HuH-7.5 (cell line): ENCODE results near the gene NAP1L4.

Experiments
- DNase-seq: peaks from one replicate; pipeline ENCODE4 v3.0.0; 2011; ENCODE audit warnings: low spot score

Gene NAP1L4

DNA sequence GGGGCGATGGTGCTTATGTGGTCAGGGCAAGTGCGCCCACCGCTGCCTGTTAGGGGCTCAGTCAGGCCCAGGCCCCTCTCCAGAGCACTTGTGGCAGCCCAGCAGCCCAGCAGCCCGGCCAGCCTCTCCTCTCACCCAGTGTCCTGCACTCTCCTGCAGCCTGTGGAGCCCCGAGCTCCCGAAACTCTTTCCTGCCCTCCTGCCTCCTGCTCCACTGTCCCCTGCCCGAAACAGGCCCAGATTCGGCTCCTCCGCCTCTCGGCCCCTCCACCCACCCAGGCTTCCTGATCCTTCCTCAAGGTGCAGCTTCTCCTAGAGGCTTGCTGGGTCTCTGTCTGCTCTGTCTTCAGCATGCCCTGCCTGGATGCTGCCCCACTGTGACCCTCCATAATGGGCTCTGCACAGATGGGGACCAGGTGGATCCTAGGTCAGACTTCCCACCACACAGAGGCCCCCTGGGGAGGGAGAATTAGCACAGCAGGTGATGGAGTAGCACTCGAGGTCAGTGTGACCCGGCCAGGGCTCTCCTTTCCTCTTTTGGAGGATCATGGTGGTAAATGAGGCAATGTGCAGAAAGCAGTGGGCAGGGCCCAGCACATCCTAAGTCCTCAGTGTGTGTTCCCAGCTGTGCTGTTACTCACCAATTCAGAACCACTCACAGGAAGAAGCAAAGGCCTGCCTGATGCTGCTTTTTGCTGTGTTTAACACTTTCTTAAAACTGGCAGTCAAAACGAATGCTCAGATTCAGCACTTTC lies 18.6 kb upstream of the NAP1L4 start:
- DNase-seq = no peak

DNA sequence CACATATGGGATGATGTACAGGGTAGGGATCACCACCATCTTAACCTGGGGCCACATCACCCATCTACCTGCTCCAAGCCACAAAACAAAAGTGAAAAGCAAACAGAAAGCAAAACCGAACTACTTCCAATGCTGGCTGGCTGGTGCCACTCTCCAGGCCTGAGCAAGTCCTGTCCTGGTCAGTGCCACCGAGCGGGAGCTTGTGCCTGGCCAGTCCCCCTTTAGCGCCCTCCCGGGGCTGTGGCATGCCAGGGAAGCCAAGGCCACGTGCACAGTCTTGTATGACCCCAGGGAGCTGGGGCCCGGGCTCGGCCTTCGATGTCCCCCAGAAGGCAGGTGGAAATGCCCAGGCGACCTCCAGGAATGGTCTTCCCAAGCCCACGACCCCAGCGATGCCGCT lies 17.9 kb upstream of the NAP1L4 start:
- DNase-seq = no peak

DNA sequence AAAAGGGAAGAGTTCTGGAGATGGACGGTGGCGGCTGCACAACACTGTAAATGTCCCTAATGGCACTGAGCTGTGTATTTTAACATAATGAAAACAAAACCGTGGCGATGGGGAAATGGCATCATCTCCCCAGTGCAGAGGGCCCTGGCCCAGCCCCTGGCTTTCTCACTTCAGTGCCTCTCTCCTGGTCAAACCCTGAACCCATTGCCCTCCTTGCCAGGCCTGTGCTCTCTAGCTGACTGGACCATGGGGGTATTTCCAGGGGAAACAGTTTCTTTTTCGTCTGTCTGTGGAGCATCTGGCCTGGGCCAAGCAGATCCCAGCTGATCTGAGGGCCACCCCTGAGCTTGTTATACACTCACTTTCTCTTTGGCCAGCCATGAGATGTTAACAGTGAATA lies 17.4 kb upstream of the NAP1L4 start:
- no peak for DNase-seq

DNA sequence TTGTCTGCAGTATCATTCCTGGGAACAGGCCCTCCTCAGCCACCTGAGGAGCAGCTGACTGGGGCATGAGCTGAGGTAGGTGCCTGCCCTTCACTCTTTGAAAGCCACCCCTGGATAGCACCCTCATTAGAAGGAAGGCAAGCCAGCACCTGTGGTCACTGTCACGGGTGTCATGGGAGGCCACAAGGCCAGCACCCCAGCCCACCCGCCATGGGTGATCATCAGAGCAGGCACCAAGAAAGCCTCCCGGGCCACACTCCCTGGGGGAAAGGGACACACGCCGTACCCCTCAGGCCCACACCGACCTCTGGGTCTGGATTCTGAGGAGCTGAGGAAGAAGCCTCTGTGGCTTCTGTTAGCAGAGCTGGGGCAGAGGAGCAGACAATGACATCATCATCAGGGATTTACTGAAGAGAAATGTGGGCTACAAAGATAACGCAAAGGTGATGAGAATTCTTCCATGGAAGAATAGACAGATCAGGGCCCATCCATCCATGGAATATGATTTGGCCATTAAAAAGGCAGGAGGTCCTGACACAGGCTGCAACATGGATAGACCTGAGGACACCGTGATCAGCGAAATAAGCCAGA lies 16.7 kb upstream of the NAP1L4 start:
- no peak for DNase-seq

DNA sequence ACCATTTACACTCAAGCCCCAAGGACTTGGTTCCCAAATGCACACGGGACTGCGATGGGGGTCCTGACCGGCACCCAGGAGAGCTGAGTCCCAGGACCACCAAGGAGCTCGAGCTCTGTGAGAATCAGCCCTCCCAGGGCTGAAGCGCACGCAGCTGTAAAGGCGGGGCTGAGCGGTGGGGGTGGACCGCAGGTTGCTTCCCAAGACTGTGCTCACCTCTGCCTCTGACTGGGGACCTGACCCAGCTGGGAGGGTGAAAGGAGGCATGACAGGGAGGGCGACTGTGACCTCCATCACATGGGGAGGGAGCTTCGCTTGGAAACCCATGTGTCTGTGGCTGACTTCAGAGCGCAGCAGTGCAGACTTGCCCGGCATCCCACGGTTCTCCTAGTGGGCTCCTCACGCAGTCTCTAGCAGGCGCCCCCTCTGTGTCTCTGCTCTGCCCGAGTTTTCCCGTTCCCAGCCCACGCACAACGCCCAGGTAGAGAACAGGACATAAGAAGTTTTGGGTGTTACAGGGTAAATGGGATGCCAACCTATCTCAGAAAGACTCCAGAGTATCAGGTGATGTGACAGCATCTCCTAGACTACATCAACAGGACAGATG lies 15.4 kb upstream of the NAP1L4 start:
- DNase-seq = no peak

DNA sequence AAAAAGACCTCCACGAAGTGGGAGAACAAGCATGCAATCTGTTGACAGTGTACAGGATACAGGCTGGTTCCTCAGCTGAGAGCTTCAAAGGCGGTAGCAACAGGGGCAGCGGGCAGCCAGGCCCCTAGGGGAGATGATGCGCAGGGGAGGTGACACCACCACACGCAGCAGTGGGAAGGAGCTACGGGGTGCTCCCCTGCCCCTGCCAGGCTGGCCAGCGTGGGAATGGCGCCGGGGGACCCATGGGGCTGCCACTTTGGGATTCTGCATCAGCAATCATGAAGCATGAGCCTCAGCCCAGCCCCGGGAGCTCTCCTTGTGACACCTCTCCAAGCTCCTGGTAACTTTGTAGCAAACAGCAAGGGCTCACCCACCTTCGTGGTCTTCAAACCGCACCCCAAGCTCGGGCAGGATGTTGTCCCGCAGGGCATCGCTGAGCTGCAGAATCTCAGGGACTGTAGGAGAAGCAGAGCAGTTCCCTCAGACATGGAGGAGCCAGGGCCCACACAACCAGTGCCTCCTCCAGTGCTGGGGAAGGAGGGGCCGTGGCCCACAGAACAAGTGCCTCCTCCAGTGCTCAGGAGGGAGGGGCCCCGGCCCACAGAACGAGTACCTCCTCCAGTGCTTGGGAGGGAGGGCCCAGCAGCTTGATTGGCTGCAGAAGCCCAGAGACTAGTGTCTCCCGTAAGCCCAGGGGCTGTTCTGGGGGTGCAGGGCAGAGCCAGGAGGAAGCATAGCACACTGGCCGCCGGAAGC lies 14.6 kb upstream of the NAP1L4 start:
- DNase-seq = no peak

DNA sequence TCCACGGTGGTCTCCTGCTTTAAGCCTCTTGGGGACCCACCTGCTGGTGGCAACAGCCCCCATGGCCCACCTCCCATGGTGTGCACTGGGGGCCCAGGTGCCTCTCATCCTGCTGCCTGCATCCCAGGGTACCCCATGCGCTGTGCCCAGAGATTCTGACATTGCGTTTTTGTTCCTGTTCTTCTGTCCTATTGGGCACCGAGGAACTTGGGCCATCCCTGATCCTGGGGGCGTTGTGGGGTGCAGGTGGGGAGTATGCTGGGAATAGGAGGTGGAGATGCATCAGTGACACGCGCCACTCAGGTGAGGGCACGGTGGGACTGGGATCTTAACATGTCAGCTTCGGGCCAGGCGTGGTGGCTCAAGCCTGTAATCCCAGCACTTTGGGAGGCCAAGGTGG lies 12.4 kb upstream of the NAP1L4 start:
- DNase-seq = no peak

DNA sequence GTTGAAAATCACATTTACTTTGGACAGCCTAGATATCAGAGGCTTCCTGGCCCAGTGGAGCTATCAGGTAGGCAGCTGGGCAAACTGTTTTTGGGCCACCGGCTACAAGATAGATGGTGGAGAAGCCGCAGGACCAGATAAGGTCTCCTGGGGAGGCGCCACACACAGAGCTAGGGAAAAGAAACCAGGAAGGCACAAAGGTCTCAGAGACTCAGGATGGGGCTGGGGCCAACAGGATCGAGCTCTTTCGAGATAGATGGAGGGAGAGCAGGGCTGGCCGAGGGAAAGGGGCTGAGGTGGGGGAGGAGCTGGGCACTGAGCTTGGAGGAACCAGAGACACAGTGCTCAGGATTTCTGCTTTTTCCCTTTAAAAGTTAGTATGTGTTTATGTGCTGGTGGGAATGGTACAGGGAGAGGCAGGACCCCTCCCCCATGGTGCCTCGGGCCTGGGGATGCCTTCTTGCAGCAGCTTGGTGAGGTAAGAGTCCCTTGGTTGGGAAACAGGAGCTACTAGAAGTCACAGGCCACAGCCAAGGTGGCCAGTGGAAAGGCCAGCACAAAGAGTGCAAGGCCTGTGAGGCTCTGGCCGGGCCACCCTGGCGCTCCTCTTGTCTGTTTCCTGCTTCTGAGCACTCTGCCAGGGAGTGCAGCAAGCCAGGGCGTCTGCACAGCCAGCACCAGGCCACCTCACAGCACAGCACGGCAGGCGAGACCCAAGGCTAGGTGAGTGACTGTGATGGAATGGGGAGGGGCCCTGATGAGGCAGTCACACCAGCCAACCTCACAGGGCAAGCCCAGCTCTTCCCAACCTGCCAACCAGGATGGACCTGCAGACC lies 11.5 kb upstream of the NAP1L4 start:
- DNase-seq = no peak

DNA sequence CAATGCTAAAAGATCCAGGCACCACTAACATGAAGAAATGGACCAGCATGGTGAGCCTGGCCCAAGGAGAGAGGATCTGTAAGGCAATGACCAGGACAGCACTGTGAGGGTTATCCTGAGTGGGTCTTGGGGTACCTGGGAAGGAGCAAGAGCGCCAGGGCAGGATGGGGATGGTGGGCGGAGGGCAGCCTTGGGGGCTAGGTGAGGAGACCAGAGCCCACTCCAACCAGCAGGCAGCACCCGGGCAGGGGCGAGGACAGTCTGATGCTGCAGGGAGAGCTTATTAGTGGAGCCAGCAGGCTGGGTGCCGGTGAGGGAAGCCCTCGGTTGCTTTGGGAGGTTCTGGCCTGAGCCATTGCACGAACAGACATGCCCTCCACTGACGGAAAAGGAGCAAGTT lies 10.7 kb upstream of the NAP1L4 start:
- no peak for DNase-seq

DNA sequence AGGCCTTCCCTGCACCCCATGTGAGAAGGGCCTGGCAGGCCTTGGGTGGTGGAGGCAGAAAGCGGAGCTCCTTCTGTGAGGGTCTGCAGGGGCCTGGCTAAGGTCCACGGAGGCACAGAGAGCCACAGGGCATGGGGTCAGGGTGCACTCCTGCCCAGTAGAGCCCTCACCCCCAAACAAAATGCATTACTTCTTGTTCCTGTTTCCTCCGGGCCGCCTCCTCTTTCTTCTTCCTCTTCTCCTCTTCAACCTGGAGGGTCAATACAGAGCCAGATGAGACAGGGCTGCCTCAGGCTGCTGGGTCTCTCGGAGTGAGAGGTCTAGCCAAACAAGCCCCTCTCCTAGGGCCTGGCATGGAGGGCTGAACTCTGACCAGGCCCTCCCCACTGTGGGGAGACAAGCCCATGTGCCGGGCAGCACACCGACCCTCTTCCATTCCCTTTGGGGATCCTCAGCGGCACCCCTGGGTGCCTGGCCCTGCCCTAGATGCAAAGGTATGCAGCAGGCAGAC lies 10.3 kb upstream of the NAP1L4 start:
- DNase-seq = no peak

DNA sequence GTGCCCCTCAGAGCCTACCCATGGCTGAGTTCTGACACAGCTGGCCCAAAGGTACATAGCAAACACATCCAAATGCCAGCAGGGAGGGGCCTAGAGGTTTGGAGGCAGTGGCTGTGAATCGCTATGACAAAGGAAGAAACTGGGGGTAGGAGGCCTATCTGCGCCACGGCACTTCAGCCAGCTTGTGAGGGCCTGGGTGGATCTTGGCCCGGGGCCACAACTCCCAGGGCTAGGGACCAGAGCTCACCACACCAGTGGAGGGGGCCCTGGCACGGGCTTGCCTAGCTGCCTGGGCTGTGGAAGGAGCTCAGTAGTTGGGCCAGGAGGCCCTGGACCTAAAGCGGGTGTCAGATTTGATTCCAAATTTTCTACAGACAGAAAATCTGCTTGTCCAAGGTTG lies 9.4 kb upstream of the NAP1L4 start:
- DNase-seq = no peak

DNA sequence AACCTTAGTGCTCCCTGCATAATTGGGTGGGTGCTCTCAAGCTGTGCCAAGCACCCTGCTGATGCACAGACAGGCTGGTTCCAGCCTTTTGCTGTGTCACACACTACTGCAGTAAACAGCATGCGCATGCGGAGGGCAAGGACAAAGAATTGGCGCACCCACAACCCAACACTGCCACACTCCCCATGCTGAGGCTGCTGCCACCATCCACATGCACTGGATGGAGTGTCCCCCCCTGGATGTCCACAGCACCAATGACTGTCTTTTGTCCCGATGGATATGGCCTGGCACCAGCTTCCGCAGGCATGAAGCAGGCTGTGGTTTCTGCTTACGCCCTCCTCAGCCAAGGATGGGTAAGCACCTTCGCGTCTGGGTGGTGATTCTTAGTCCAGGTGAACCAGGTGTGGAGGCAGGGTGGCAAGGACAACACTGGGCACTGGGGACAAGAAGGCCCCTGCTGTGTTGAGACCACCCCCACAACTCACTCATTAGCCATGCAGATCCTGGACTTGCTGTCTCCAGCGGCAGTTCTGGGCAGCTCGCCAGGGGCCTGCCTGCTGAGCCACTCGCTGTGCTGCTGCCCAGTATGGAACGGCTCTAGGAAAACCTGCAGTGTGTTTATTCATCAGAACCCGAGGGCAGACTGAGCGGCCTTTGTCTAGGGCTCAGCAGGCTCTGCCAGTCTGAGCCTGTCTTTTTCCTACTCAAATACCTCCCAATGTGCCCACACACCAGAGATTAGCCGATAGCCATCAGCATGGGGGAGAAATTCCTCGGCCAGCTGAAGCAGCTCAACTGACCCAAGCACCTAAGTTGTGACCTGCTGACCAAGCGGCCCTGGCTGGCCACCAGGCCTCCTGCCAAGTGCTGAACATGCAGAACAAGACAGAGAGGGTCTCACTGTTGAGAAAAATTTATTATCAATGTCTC lies 8.2 kb upstream of the NAP1L4 start:
- no peak for DNase-seq

DNA sequence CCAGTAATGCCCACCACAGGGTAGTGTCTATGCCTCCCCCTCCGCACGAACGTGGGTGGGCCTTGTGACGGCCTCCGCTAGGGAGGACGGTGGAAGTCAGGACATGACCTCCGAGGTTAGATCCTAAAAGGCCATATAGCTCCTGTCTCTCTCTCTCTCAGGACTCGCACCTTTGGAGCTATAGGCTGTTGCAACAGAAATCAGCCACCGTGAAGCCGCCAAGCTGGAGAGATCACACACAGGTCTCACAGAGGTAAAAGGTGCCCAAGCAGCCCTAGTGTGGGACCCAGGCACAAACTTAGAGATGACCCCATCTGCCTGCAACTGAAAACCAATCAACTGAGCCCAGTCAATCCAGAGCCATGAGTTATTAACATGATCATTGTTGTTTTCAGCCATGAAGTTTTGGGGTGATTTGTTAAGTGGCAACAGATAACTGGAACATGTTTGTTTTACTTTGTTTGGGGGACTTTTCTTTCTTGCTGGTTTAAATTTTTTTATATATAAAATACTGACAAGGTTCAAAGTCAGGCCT lies 7.4 kb upstream of the NAP1L4 start:
- DNase-seq = no peak

DNA sequence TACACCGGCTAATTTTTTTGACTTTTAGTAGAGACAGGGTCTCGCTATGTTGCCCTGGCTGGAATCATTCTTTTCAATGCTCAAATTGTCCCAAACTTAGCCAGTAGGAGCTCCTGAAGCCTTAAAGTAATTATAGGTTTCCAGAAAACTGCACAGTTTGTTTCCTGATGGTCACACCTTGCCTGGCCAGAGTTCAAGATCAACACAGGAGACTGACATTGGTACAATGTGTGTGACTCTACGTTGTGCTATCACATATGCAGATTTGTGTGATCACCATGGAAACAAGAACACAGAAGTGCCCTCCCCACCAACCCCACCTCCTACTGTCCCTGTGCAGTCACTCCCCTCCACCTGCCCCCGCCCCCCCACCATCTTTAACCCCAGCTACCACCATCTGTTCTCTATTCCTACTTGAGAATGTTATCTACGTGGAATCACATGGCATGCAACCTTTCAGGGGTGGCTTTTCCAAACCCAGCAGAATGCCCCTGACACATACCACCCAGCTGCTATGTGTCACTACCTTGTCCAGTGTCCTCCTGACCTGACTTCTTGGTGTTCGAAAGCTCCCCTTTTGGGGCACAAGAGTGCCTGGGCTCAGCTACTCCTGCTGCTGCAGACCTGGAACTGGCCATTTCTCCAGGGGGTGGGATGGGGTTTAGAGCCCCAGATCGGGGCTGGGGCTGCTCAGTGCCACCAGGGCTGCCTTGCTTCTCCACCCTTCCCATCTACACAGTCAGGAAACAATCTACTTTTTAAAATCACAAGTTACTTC lies 6.1 kb upstream of the NAP1L4 start:
- DNase-seq = no peak

DNA sequence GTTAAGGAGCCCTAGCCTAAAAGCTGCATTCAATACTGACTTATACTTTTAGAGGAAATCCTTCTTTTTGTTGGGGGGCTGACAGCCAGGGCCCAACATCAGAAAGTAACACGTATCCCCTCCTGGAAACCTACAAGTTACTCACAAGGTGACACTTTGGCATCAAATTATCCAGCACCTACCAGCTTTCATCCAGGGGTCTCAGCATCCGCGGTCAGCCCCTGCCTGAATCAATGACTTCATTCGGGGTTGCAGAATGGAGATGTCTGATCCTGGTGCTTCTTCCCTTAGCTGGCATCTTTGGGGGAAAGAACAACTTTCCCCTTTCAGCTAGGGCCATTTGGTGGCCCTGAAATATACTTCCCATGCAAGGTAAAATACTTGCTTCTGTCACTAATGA lies 5.3 kb upstream of the NAP1L4 start:
- DNase-seq = no peak

DNA sequence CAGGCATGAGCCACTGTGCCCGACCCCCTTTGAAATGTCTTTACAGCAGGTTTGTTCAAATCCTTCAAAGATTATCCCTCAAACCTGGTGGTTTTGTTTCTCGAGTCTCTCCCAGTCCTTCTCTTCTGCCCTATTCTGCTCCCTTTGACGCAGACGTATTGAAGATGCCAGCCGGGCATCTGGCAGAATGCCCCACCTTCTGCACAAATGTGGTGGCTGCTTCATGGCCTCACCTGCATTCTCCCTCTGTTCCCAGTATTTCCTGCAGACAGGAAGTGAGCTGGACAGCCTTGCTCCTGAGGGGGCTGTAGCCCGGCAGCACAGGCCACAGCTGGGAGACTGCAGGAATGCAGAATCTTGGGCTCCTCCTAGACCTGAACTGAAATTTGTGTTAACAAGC lies 4.8 kb upstream of the NAP1L4 start:
- no peak for DNase-seq

DNA sequence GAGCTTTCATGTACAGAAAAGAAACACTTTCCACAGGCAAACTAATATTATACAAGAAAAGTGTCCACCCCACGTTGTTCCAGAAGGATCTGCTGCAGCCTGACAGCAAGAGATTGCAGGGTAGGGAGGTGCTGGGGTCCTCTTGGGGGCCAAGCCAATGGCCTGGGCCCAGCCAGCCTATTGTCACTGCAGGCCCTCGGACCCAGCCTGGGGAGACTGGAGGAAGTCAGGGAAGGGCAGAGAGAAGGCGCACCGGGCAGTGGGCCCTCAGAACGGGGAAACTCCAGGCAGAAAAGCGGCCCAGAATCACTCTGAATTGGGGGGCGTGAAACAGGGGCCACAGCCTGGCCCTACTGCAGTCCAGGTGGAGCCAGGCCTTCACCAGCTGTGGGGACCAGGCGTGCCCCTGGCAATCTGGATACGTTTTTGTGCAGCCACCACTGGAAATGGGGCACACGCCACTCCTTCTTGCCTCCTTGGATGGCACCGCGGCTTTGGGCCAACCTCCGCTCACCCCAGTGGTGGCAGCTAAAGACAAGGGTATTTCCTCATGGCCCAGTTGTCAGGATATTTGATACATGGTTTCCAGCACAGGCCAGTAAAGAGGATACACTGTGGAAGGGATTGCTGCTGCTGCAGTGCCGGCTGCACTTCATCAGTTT lies 3.9 kb upstream of the NAP1L4 start:
- no peak for DNase-seq

DNA sequence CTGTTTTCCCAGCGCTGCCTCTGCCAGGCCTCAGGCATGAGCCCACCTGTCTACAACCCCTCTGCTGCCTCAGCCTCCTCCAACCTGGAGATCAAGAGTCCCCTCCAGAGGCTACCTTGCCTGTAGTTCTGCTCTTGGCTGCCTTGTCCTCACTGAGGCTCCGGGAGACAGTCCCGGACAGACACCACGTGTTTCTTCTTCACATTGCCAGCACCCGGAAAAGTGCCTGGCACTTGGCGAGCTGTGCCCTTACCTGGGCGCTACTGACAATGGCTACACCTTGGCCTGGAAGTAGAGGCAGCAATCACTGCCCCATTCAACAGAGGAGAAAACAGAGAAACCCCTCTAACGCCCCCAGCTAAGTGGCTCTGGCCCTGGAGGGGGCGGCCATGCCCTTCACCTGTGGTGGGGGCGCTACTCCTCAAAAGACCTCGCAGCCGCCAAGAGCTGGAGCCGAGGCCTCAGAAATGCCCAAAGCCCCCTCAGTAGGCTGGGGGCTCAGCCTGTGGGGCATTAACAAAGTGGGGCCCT lies 3.0 kb upstream of the NAP1L4 start:
- no peak for DNase-seq

DNA sequence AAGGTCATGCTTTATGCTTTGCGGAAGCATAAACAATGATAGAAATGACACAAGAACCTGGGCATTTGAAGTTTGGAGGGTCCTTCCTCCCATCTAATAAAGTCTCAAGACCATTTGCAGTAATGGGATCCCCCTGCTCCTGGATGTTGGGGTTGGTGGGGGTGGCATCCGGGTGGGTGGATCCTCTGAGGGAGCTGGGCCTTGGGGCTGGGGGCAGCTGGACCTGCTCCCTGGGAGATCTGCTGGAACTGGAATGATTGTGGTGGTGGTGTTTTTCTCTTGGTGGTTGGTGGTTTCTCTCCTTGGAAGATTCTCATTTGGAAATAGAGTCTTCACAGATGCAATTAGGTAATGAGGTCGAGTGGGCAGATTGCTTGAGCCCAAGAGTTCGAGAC lies 2.2 kb upstream of the NAP1L4 start:
- no peak for DNase-seq
